HG02610 (cell line): Measurements from ENCODE around the gene SIX4.

ENCODE experiments used
- ATAC-seq: cut with Tn5 transposase; IDR thresholded peaks from one replicate; pipeline ENCODE4 v1.9.1; 2021; ENCODE audit warnings: mild to moderate bottlenecking, moderate library complexity; ENCODE audit not compliant: unreplicated experiment

The SIX4 gene

DNA sequence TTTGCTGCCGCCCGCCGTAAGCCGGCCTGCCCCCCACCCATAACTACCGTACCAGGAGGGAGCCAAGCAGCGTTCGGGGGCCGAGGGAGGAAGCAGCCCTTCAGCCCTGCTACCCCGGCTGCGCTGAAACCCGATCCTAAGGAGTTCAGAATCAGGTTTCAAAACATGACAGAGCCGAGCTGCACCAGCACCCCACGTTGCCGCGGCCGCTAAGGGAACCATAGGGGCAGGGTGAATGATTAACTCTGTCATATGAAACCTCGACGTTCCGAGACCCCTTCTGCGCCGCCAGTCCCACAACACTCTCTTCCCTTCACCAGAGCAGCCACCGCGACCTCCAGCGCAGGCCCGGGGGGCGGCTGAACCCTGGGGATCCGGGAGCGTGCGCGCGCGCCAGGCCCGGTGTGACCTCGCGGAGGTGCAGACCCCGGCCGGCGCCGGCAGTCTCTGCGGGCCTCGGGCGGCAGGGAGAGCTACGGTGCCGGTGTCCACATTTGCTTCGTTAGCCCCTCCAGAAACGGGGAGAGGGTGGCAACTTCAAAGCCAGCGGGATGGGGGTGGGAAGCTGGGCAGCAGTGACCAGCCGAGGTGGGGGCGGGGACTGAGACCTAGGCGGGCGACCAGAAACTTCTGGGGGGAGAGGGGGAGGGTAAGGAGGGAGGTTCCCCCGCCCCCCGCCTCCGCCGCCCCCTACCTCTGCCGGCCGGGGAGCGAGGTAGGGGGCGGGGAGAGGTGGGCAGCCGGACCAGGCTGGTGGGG, 1.6 kb downstream of the SIX4 start:
- ATAC-seq: no peak

DNA sequence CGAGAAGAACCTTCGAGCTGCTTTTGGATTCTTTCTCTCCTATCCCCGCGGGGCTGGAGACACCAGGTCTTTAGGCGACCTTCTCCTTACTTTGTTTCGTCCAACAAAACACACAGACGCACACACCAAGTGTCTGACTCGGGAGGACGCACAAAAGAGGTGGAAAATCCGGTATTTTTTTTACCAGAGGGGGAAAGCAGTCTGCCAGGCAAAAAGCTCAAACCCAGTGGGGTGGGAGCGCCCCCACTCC, 2.1 kb downstream of the SIX4 start:
- no peak for ATAC-seq

GRCh38 chr14:60721326-60722106, 2.6 kb downstream of the SIX4 start:
- no peak for ATAC-seq

DNA sequence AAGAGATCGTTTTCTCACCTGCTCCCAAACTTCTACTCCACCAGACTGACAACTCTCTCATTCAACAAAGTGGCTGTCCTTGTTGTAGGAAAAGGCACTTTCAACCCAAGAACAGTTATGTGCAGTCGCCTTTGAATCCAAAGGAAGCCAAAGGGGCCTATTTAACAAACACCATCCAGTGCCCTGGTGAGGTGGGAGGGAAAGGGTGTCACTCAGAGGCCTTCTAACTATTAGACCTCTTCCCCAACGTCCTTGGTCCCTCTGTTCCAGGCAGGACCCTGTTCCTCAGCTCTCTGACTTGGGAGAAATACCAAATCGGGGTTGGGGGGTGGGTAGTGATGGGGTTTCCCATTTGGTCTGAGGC, 3.2 kb downstream of the SIX4 start:
- no peak for ATAC-seq

GRCh38 chr14:60720391-60720790, 3.8 kb downstream of the SIX4 start:
- no peak for ATAC-seq

DNA sequence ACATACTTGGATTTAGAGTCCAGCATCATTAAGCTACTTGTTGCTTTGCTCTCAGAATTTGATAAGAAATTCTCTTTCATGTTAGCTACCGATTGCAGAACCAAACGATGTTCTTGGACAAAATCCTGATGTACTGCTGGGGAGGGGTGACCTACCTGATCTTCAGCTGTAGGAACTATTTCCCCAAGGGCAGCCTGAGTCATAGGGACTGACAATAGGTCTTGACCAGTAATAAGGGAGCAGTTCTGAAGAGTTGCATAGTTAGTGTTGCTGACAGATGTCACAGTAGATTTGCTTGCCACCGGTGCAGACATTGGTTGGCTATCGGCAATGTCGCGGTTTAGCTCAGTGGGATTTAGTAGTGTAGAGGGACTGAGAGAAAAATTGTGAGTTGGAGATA, 10.6 kb downstream of the SIX4 start:
- ATAC-seq: no peak

DNA sequence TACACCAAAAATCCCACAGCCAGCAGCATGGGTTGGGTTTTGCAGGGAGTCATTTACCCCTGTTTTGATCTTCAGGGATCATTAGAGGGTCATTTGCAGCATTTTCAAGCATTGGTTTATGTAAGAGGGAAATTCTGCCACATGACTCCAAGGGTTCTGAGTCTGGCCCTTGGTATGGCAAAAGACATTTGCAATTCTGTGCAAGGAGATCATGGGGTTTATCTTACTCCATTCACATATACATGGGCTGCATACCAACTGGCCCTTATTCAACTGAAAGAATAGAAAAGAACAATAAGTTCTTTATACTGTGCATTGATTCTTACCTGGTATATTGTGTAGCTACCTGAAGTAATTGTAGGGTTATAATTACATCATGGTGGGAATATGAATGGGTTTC, 13.7 kb downstream of the SIX4 start:
- ATAC-seq: no peak

DNA sequence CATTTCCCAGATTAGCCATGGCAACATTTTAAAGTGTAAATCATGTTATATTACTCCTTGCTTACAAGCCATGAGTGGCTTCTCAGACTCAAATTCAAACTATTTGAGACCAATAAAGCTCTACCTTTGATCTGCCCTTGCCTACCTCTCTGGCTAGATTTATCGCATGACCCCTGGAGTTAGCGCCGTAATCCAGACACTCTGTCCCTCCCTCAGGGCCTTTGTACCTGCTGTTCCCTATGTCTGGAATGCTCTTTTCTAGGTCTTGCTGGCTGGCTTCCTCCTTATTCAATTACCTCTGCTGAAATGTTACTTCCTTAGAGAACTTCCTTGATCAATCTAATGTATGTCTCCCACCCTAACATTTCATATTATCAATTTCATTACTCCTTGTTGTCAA, 16.3 kb downstream of the SIX4 start:
- no peak for ATAC-seq

DNA sequence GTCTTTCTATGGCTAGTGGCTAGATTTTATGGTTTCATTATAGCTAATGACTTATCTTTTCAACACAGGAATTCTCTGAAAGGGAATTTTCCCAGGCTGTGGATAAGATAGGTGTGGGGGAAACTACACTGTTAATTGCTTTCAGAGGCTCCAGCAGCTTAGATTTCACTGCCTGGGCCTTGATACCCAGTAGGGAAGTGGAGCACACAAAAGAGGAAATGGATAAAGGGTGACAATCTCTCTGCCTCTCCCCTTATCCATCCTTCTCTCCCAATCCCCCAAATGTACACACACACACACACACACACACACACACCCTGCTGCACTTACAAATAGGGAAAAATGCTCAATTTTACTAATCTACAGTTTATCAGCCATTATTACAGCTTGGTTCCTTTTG, 19.1 kb downstream of the SIX4 start:
- no peak for ATAC-seq

- no peak for ATAC-seq
Measured at GRCh38 chr14:60700598-60700997, 23.6 kb downstream of the SIX4 start.

GRCh38 chr14:60695327-60695726, 28.8 kb downstream of the SIX4 start:
- no peak for ATAC-seq

GRCh38 chr14:60691383-60692113, 32.6 kb downstream of the SIX4 start:
- no peak for ATAC-seq

DNA sequence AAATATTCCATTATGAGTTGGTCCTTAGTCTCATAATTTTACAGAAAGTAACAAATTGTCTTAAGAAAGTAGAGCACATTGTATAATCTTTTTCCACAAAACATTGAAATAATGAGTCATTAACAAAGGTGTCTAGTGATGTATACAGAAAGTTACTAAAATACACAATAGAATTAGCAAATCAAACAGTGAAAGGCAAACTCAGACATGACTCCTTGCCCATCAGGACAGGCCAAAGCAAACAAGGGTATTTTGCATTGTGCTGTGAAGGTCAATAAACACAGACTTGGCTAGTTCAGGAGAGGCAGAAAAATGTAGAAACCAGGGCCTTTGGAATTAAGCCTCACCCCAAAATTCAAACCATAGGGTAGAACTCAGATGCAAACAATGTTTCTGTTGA, 37.3 kb downstream of the SIX4 start:
- no peak for ATAC-seq

- no peak for ATAC-seq
Measured at GRCh38 chr14:60684203-60684602, 39.9 kb downstream of the SIX4 start.

DNA sequence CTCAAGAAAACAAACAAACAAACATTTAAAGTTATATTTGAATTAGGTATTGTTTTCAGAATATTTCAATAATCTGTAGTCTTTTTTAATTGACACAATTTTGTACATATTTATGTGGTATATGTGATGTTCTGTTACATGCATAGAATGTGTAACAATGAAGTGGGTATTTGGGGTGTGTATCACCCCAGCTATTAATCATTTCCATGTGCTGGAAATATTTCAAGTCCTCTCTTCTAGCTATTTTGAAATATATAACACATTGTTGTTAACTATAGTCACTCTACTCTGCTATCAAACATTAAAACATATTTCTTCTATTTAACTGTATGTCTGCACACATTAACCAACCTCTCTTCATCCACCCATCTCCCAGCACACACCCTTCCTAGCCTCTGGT, 42.9 kb downstream of the SIX4 start:
- ATAC-seq: no peak

DNA sequence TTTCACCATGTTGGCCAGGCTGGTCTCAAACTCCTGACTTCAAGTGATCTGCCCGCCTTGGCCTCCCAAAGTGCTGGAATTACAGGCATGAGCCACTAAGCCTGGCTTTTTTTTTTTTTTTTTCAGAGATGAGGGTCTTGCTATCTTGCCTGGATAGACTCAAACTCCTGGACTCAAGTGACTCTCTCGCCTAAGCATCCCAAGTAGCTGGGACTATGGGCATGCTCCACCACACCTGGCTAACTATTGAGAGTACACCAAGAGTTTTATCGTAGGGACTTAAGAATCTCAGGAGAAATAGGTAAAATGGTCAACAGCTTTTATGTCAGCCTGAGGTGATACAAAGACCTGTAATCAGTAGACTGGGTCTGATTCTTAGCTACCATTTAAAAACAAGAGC, 43.6 kb downstream of the SIX4 start:
- no peak for ATAC-seq

GRCh38 chr14:60679566-60680258, 44.4 kb downstream of the SIX4 start:
- no peak for ATAC-seq

- ATAC-seq: no peak
Measured at GRCh38 chr14:60677701-60678100, 46.5 kb downstream of the SIX4 start.

DNA sequence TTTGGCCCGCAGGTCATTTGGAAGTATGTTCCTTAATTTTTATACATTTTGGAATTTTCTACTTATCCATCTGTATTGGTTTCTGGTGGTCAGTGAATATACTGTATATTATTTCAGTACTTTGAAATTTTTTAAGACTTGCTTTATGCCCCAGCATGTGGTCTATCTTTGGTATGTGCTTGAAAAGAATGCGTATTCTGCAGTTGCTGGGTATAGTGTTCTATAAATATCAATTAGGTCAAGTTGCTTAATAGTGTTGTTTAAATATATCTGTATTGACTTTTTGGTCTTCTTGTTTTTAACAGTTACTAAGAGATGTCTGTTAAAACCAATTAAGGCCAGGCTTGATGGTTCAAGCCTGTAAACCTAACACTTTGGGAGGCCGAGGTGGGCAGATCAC, 53.2 kb downstream of the SIX4 start:
- no peak for ATAC-seq

DNA sequence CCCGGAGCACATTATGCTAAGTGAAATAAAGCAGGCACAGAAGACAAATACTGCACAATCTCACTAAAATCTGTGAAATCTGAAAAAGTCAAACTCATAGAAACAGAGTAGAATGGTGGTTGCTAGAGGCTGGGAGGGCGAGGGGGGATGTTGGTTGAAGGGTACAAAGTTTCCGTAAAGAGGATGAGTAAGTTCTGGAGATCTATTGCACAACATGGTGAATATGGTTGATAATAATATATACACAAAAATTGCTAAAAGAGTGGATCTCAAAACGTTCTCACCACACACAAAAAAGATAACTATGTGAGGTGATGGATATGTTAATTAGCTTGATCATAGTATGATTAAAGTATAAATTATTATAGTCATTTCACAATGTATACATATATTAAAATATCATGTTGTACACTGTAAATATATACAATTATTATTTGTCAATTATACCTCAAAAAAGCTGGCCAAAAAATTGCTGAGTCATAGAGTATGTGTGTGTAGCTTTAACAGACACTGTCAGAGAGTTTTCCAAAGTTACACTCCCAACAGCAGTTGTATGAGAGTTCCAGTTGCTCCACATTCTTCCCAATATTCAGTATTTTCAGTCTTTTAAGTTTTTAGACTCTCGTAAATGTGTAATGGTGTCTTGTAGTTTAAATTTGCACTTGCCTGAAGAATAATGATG, 55.6 kb downstream of the SIX4 start:
- ATAC-seq: no peak

- no peak for ATAC-seq
Measured at GRCh38 chr14:60665177-60665550, 59.0 kb downstream of the SIX4 start.
